GM18861 (cell line): ENCODE data around the gene SATL1.
"Not testable (repeated sequence)": the region's sequence is repeated elsewhere in the genome, so short reads cannot be mapped to it uniquely, and the experiment has no call there.

Source experiments
- ATAC-seq: cut with Tn5 transposase; IDR thresholded peaks from one replicate; pipeline ENCODE4 v1.9.1; 2021; ENCODE audit not compliant: unreplicated experiment

The SATL1 gene, protein sequence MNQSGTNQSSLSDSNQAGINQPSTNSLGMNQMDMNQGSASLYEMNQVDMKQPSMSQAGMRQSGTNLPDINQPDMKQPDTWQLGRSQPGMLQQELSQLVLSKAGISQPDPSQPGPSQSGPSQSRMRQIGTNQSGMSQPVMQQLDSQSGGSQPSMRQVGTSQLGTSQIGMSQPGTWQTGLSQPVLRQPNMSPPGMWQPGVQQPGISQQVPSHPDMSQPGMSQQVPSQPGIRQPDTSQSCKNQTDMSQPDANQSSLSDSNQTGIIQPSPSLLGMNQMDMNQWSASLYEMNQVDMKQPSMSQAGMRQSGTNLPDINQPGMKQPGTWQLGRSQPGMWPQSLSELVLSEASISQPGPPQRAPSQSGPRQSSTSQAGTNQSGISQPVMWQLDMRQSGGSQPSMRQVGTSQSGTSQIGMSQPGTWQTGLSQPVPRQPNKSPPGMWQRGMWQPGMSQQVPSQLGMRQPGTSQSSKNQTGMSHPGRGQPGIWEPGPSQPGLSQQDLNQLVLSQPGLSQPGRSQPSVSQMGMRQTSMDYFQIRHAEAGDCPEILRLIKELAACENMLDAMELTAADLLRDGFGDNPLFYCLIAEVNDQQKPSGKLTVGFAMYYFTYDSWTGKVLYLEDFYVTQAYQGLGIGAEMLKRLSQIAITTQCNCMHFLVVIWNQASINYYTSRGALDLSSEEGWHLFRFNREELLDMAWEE

DNA sequence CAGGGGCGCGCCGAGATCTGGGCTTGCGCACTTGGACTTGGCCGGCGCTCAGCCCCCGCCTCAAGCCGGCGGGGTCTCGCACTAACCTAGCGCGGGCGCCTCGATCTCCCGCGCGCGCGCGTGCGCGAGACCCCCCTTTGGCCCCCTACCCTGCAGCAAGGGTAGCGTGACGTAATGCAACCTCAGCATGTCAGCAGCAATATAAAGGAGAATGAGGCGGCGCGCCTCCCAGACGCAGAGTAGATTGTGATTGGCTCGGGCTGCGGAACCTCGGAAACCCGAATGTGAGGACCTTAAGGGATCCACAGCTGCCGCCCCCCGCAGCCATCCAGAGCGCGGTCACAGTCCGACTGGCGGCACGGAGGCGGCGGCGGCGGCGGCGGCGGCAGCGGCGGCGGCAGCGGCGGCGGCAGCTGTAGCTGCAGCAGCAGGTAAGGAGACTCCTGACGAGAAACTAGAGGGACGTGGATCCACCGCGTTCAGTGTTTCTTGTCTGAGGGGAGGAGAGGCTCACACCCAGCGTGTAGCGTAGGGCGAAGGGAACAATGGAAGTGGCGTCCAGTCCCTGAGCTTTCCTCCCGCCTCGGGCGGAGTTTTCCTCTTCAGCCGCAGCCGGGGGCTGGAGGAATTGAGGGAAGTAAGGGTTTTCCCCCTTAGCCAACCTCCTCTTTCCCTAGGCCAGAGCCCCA, at the start of gene SATL1, which contains the start of gene ZNF711:
TSS of gene SATL1 (minus strand) at position 19 of the 689 bp plus-strand sequence. CDS start 134,811 bp downstream, outside the sequence.
TSS of gene ZNF711 (plus strand) at position 231 of the 689 bp plus-strand sequence. CDS start 3,582 bp downstream, outside the sequence.
- peak; percentile 50 for ATAC-seq

- no peak for ATAC-seq
Observed at GRCh38 chrX:85288992-85289723, 45.6 kb upstream of the SATL1 start.

- not testable (repeated sequence) for ATAC-seq
Observed at GRCh38 chrX:85285286-85285685, 41.7 kb upstream of the SATL1 start.

DNA sequence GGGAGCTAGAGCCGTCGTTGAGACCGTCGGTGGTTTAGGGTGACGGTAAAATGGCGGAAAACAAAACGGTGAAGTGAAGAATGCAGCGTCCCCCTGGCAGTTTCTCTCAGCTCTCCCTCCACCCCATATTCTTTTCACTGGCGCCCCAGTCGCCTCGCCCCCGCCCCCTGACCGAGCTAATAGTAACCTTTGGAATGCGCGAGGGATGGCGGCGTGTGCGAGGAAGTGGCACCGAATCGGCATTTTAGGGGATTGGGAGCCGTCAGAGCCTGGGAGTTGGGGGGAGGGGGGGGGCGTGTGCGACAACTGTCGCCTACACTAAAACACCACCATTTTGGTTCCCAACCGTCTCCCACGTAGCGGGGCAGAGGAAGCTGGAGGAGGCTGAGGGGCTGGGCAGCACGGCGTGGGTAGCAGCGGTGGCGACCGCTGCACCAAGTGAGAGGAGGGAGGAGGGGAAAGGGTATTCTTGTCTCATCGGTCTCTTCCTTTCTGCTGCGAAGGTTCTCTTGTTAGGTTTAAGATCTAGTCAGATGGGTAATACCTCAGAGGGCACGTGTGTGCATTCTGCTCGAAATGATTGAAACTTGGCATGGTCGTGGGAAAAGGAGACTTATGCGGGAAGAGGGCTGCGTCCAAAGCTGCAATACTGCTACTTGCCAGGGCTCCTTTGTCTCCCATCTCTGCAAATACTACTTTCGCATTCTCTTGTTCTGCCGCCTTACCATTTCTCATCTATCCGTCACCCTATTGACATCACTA, 1.1 kb upstream of the SATL1 start:
- ATAC-seq, result no peak

DNA sequence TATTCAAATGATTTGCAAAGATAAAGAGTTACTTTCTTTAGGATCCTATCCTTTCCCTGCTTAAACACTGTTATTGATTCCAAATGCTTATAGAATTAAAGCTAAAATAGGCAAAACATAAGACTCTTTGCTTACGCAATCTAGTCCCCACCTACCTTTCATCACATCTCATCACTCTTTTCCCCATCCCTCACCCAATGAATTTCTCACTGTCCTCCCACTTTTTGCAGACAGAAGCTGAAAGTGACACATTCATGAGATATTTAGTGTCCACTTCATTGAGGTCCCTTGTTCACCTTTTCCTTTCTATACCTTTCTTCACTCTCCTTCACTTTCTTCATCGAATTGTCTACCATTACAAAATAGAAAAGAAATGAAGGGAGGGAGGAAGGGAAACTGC, 424 bp downstream of the SATL1 start:
- no peak for ATAC-seq

DNA sequence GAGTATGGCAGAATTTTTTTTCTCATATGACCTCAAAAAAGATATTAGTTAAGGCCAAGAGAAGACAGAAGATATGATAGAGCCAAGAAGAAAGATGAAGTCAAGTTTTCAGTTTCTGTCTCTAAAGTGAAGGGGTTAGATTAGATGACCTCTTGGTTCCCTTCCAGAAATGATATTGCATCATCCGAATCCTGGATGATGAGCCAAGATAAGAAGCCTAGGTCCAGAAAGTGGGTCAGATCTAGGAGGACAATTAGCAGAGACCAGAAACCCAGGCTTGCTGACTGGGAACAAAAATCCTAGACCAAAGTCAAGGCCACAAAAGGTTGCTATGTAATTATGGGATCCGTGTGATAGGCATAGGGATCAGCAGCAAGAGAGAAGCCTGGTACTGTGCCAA, 20.2 kb downstream of the SATL1 start:
- ATAC-seq, result no peak

DNA sequence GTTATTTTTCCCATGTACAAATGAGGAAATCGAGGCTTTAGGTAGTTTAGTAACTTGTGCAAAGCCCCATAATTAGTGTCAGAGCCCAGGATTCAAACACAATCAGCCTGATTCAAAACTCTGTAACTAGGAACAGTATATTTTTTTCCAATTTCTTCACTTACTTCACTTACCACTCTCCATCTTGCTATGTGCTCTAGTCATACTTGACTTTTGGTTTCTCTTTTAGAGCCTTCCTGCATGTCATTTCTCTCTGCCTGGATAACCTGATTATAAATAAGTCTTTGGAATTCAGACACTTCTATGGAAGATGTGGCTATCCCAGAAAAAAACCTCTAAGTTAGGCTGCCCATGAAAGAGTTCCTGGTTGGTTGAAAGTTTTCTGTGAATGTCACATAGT, 22.2 kb downstream of the SATL1 start:
- no peak for ATAC-seq

GRCh38 chrX:85215946-85216345, 27.6 kb downstream of the SATL1 start:
- ATAC-seq, result no peak

GRCh38 chrX:85213792-85214530, 29.6 kb downstream of the SATL1 start:
- ATAC-seq, result no peak

DNA sequence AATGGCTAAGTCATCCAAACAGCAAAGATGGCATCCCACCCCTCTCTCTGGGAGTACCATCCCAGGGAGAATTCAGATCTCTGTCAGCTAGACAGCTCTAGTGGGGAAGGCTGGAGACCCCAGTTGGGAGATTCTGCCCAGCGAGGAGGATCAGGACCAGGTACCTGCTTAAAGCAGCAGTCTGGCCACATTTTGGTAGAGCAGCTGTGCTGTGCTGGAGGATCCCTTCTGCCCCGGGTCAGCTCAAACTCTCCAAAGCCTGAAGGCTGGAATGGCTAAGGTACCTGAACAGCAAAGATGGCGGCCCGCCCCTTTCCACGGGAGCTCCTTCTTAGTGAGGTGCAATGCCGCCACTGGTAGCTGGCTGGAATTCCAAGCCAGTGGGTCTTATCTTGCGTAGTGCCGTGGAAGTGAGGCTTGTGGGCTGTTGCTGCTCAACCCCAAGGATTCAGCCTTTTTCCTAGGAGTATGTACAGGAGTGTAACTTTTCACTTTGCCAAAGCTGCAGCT, 40.1 kb downstream of the SATL1 start:
- no peak for ATAC-seq

DNA sequence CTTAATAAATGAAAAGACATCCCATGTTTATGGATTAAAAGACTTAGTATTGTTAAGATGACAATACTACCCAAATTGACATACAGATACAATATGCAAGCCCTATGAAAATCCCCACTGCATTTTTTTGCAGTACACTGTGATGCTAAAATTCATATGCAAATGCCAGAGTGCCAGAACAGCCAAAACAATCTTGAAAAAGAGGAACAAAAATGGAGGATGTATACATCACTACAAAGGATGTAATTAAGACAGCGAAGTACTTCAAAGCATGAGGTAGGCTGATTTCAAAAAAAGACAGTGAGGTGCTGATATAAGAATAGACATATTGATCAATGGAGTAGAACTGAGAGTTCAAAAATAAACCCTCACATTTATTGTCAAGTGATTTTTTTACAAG, 47.3 kb downstream of the SATL1 start:
- ATAC-seq, result no peak

DNA sequence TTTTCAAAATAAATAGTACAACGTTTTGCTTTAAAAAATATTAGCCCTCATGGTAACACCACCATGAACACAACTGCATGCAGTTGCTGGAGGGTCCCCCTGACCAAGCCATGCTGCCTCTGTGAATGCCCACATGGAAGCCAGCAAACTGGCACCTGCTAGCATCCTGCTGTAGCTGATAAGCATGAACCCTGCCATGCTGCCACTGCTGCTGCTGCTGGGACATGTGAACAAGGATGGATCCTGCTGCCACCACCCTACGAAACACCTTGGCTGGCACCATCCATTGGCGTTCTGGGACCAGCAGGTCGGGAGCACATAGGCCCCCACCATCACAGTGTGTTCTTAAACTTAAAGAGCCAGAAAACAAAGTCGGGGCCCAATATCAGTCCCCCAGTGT, 83.9 kb downstream of the SATL1 start:
- ATAC-seq, result no peak

- no peak for ATAC-seq
Observed at GRCh38 chrX:85140964-85141363, 102.6 kb downstream of the SATL1 start.

GRCh38 chrX:85139422-85139821, 104.2 kb downstream of the SATL1 start:
- ATAC-seq, result no peak

- ATAC-seq, result no peak
Observed at GRCh38 chrX:85136409-85136808, 107.2 kb downstream of the SATL1 start.

DNA sequence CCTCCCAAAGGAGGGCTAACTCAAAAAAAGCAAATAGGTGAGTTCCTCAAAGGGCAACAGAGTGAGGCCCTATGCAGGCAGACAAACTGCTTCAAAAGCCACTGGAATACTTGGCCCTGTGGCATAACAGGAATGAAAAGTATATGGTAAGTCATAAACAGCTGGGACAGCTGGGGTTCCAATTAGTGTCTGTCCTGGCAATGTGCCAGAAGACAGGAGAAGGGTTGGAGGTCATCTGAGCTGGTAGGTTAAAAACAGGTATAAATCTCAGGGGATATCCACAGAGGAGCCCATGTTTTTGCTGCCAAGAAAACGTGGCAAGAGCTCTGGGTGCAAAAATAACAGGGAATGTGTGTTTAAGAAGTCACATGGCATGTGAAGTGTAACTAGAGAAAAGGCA, 128.3 kb downstream of the SATL1 start:
- no peak for ATAC-seq

GRCh38 chrX:85114776-85115175, 128.8 kb downstream of the SATL1 start:
- ATAC-seq, result no peak

DNA sequence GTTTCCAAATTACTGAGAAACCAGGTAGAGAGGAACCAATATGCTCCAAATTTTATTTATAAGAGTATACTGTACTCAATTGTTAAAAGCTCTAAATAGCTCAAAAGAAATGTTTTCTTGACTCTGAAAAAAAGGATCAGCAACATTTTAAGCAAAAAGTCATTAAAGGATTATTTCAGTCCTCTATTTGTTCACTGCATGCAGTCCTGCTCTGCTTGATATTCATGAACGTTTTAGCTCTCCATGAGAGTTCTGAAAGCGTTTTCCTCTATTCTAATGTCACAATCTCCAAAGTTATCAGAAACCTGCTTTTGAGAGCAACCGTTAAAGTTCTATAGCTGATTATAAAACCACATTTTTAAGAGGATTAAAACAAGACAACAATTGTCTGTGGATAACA, 129.4 kb downstream of the SATL1 start:
- no peak for ATAC-seq

- no peak for ATAC-seq
Observed at GRCh38 chrX:85113746-85114145, 129.8 kb downstream of the SATL1 start.
